ENCODE measurements around the gene ATXN1. TPM values are rescaled to one million over a fixed set of nuclear protein-coding genes. Genes with fewer than 3 reads are reported as not detected.
"Not testable (repeated sequence)": the region's sequence is repeated elsewhere in the genome, so short reads cannot be mapped to it uniquely, and the experiment has no call there.

The ATXN1 gene
- total RNA-seq, 1 donor from 2014 or later = 18.4 TPM

DNA sequence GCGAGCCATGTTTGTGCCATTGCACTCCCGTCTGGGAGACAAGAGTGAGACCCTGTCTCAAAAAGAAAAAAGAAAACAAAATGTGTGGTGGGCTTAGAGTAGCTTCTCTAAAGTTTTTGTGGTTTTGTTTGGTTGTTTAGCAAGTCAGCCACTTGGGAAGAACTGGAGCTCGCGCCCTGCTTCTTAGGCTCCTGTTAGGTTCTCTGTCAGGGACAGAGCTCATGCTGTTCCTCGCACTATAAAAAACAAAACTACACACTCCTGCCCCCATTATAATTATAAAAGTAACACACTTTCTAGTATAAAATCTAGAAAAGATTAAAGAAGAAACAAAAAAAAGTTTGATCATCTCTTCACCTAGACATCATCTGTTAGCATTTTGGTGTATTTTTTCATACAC lies 489.8 kb downstream of the ATXN1 start:
- no peak for DNase-seq (ENCODE audit: low read depth)
- FAIRE-seq = no peak
- H3K36me3 ChIP-seq (ENCODE audit: control insufficient read depth, insufficient read depth, low read length) = no peaks in the 10 kb centered on the region
- no peak overlapping the region for H3K4me3 ChIP-seq (ENCODE audit: low read depth, low read length)
- TF ChIP-seq, protein P1, sequence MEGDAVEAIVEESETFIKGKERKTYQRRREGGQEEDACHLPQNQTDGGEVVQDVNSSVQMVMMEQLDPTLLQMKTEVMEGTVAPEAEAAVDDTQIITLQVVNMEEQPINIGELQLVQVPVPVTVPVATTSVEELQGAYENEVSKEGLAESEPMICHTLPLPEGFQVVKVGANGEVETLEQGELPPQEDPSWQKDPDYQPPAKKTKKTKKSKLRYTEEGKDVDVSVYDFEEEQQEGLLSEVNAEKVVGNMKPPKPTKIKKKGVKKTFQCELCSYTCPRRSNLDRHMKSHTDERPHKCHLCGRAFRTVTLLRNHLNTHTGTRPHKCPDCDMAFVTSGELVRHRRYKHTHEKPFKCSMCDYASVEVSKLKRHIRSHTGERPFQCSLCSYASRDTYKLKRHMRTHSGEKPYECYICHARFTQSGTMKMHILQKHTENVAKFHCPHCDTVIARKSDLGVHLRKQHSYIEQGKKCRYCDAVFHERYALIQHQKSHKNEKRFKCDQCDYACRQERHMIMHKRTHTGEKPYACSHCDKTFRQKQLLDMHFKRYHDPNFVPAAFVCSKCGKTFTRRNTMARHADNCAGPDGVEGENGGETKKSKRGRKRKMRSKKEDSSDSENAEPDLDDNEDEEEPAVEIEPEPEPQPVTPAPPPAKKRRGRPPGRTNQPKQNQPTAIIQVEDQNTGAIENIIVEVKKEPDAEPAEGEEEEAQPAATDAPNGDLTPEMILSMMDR (IDR thresholded peaks at IDR 0.05; ENCODE audit: insufficient read depth, low read length, severe bottlenecking) = no peak
- peaks cover 1% of the 10 kb centered on the region for H3K27me3 ChIP-seq (ENCODE audit: control insufficient read depth, insufficient read depth, low read length)

DNA sequence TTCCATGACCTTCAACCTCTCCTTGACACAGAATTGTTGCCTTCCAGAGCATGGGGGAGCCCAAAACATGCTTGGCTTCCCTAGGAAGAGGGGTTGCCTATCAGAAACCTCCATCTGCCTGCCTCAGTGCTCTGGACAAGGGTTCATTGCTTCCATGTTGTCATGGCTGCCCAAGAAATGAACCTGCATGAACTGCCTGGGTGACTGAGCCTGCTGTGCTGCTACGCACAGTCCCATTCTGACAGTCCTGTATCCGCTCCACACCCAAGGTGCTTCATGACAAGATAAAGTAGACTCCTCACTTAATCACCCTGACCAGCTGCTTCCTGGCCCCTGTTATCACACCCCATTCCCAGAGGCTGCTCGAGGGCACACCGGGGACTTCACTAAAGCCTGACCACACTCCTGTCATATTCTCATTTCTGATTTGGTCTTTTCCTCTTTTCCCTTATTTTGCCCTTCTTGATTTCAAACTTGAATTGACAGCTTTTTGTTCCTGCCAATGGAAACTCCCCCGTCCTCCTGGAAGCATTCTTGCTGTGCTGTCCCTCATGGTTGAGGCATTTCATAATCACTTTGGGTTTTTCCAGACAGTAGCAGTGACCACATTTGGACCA lies 491.0 kb downstream of the ATXN1 start:
- Histone ChIP-seq H3K36me3 (ENCODE audit: control insufficient read depth, insufficient read depth, low read length) (no peaks in the 10 kb centered on the region), H3K4me3 (ENCODE audit: low read depth, low read length) (no peak overlapping the region), H3K27me3 (ENCODE audit: control insufficient read depth, insufficient read depth, low read length) (peaks cover 1% of the 10 kb centered on the region)
- DNase-seq (ENCODE audit: low read depth) (no peak), FAIRE-seq (no peak)
- TF ChIP-seq, protein P1 (IDR thresholded peaks at IDR 0.05; ENCODE audit: insufficient read depth, low read length, severe bottlenecking) = no peak

DNA sequence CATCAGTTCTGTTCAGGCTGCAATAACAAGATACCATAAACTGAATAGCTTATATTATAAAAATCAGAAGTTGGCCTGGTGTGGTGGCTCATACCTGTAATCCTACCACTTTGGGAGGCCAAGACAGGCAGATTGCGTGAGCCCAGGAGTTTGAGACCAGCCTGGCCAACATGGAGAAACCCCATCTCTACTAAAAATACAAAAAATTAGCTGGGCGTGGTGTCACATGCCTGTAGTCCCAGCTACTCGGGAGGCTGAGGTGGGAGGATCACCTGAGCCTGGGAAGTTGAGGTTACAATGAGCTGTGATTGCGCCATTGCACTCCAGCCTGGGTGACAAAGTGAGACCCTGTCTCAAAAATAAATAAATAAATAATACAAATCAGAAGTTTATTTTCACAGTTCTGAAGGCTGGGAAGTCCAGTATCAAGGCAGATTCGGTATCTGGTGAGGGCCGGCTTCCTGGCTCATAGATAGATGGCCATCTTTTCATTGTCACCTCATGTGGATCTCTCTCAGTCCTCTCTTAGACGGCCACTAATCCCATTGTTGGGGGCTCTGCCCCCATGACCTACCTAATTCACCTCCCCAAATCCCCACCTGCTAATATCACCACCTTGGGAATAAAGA lies 491.7 kb downstream of the ATXN1 start:
- H3K4me3 ChIP-seq (ENCODE audit: low read depth, low read length); H3K27me3 ChIP-seq (ENCODE audit: control insufficient read depth, insufficient read depth, low read length); DNase-seq (ENCODE audit: low read depth); H3K36me3 ChIP-seq (ENCODE audit: control insufficient read depth, insufficient read depth, low read length); FAIRE-seq: not testable (repeated sequence)

DNA sequence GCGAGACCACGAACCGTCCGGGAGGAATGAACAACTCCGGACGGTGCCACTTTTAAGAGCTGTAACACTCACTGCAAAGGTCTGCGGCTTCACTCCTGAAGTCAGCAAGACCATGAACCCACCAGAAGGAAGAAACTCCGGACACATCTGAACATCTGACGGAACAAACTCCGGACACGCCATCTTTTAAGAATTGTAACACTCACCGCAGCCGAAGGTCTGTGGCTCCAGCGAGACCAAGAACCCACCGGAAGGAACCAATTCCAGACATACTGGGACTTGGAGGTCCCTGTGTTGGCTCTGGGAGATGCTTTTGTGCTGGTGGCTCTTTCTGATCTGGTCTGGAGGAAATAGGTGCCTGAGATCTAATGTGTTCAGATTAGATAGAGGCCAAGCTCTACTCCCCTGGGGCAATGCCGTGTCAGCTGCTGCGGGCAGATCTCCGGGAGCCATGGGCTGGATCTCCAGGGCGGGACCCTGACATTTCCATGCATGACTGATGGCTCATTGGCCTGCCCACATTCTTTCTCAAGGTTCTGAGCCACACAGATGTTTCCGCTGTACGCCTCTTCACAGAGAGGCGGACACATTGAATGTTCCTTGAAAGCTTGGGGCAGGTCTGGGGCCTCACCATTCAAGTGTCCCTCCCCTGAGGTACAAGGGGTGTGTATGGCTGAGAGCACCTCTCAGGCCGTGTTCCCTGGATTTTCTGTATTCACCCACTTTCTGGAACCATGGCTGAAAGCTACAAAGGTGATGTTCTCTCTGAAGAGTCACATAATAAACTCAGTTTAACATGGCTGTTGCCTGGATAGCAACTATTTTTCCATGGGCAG lies 493.6 kb downstream of the ATXN1 start:
- H3K36me3 ChIP-seq (ENCODE audit: control insufficient read depth, insufficient read depth, low read length) = no peaks in the 10 kb centered on the region
- H3K27me3 ChIP-seq (ENCODE audit: control insufficient read depth, insufficient read depth, low read length) = peaks cover 1% of the 10 kb centered on the region
- TF ChIP-seq, protein P1 (IDR thresholded peaks at IDR 0.05; ENCODE audit: insufficient read depth, low read length, severe bottlenecking) = no peak
- no peak overlapping the region for H3K4me3 ChIP-seq (ENCODE audit: low read depth, low read length)
- DNase-seq (ENCODE audit: low read depth) = no peak
- FAIRE-seq = no peak

DNA sequence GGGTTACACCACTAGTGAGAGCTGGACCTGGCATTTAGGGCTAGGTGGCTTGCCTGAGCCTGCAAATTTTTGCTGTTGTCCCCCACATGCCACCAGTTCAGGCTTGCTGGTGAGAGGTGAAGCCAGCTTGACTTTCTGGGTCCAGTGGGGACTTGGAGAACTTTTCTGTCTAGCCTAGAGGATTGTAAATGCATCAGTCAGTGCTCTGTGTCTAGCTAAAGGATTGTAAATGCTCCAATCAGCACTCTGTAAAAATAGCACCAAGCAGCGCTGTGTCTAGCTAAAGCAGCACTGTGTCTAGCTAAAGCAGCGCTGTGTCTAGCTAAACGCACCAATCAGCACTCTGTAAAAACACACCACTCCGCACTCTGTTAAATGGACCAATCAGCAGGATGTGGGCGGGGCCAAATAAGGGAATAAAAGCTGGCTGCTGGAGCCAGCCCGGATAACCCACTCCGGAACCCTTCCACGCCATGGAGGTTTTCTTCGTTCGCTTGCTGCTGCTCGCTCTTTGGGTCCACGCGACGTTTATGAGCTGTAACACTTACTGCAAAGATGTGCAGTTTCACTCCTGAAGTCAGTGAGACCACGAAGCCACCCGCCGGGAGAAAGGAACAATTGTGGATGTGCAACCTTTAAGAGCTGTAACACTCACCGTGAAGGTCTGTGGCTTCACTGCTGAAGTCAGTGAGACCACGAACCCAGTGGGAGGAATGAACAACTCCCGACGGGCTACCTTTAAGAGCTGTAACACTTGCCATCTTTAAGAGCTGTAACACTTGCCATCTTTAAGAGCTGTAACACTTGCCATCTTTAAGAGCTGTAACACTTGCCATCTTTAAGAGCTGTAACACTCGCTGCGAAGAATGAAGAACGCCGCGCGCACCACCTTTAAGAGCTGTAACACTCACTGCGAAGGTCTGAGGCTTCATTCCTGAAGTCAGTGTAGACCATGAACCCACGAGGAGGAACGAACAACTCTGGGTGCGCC lies 495.6 kb downstream of the ATXN1 start:
- FAIRE-seq (no peak), DNase-seq (ENCODE audit: low read depth) (no peak)
- Histone ChIP-seq H3K4me3 (ENCODE audit: low read depth, low read length) (no peak overlapping the region), H3K36me3 (ENCODE audit: control insufficient read depth, insufficient read depth, low read length) (no peaks in the 10 kb centered on the region), H3K27me3 (ENCODE audit: control insufficient read depth, insufficient read depth, low read length) (no peaks in the 10 kb centered on the region)
- TF ChIP-seq, protein P1 (IDR thresholded peaks at IDR 0.05; ENCODE audit: insufficient read depth, low read length, severe bottlenecking) = no peak
